ENCODE data around the gene ANO8. TPM values are rescaled to one million over a fixed set of nuclear protein-coding genes. Genes with fewer than 3 reads are reported as not detected.

The ANO8 gene
- total RNA-seq, 1 donor from 2014 or later = 9.6 TPM

DNA sequence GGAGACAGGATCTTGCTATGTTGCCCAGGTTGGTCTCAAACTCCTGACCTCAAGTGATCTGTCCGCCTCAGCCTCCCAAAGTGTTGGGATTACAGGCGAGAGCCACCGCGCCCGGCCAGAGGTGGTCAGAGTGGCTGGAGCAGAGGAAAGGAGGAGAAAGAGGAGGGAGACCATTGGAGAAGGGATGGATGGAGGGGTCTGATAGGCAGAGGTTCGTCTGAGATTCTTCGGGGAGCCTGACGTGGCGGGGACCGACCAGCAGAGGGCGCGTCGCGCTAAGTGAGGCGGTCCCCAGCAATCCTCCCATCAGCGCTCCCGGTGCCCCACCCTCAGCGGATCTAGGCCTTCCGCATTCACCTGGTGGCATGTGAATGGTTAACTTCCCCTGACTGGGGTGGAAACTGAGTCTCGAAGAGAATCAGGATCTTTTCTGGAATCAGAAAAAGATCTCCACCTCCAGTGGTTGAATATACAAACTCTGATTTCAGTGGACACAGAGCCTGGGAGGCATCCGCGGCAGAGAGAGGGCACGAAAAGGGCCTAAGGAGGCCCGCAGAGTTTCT lies 11.5 kb upstream of the ANO8 start:
- no peak for DNase-seq (ENCODE audit: extremely low read depth, low read depth, low spot score)

DNA sequence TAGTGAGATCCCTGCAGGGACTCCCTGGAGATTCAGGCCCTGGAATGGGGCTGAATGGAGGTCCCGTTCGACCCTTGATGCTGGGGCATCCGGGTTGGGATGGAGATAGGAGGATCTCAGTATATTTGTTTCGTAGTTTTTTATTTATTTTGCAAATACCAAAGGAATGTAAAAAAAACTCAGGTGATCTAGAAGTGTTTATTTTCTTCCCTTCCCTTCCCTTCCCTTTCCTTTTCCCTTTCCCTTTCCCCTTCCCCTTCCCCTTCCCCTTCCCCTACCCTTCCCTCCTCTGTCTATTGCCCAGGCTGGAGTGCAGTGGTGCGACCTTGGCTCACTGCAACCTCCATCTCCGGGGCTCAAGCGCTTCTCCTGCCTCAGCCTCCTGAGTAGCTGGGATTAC lies 7.2 kb upstream of the ANO8 start:
- DNase-seq (ENCODE audit: extremely low read depth, low read depth, low spot score) = no peak

DNA sequence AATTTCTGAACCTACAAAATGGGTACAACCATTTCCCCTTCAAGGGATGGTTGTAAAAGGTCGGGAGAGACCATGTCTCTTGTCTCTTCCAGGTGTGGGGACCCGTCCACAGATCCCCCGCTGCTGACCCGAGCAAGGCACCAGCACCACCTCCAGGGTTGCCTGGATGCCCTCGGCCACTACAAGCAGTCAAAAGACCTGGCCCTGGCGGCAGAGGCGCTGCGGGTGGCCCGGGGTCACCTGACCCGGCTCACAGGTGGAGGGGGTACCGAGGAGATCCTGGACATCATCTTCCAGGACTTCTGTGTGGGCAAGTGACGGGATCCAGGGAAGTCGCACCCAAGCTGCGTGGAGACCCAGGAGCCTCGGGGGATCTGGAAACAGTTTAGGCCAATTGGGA lies 6.7 kb upstream of the ANO8 start:
- DNase-seq (ENCODE audit: extremely low read depth, low read depth, low spot score) = no peak

DNA sequence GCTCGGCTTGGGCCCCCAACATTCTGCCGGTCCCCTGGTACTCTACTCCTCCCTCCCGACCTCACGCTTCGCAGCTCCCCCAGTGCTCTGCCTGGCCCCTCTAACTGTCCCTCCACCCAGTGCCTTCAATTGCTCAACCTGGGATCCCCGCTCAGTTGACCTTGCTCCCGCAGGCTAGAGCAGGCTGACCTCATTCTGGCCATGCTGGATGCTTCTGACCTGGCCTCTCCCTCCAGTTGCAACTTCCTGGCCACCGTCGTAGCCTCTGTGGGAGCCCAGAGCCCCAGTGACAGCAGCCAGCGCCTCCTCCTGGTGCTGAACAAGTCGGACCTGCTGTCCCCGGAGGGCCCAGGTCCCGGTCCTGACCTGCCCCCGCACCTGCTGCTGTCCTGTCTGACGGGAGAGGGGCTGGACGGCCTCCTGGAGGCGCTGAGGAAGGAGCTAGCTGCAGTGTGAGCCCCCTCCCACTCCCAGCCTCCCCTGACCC lies 6.3 kb upstream of the ANO8 start:
- DNase-seq (ENCODE audit: extremely low read depth, low read depth, low spot score) = no peak

DNA sequence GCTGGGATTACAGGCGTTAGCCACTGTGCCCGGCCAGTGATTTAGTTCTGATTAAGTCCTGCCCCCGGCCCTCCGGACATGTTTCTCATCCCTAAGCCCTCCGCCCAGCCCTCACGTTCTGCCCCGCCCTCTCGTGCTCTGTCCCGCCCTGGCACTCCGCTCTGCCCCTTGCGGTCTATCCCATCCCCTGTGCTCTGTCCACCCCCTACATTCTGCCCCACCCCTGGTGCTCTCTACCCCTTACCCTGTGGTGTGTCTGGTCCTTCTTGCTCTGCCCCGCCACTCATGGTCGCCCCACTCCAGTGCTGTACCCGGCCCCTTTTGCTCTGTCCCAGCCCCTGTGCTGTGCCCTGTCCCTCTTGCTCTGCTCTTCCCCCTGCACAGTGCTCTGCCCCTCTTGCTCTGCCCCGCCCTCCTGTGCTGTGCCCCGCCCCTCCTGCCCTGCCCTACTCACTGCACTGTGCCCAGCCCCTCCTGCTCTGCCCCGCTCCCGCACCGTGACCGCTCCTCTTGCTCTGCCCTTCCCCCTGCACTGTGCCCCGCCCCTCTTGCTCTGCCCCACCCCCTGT lies 5.7 kb upstream of the ANO8 start:
- no peak for DNase-seq (ENCODE audit: extremely low read depth, low read depth, low spot score)

DNA sequence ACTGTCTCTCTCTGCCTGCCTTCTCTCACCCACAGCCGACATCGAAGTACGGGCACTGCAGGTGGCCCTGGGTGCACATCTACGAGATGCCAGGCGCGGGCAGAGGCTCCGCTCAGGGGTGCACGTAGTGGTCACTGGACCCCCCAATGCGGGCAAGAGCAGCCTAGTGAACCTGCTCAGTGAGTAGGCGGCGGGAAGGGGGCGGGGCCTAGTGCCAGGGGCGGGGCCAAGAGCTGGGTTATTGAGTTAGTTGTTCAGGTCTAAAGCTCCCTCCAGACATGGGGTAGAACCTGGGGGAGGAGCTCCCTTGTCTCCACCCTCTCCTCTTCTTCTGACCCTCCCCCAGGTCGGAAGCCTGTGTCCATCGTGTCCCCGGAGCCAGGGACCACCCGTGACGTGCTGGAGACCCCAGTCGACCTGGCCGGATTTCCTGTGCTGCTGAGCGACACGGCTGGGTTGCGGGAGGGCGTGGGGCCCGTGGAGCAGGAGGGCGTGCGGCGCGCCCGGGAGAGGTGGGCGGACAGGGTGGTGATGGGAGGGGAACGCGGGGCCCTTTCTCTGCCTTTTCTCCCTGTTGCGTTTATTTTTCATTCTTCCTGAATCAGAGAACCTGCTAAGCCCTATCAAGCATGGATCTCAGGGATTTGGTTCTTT lies 4.6 kb upstream of the ANO8 start:
- no peak for DNase-seq (ENCODE audit: extremely low read depth, low read depth, low spot score)

DNA sequence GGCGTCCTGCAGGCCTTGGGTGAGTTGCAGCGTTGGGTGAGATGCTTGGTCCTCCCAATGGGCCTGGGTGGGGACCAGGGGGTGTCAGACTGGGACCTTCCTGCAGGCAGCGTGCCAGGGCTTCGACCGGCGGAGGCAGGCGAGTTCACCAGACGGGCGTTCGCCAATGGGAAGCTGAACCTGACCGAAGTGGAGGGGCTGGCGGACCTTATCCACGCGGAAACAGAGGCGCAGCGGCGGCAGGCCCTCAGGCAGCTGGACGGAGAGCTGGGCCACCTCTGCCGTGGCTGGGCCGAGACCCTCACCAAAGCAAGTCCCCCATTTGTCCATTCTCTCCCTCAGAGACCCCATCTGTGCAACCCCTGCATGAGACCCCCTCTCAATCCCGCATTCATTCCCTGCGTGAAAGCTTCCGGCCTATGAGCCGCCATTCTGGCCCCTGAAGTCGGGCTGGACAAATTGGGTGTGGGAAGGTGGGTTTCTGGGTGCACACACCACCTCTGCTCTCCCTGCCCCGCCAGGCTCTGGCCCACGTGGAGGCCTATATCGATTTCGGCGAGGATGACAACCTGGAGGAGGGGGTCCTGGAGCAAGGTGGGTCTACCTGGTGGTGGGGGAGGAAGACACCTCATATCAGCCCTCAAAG lies 3.9 kb upstream of the ANO8 start:
- DNase-seq (ENCODE audit: extremely low read depth, low read depth, low spot score) = no peak

DNA sequence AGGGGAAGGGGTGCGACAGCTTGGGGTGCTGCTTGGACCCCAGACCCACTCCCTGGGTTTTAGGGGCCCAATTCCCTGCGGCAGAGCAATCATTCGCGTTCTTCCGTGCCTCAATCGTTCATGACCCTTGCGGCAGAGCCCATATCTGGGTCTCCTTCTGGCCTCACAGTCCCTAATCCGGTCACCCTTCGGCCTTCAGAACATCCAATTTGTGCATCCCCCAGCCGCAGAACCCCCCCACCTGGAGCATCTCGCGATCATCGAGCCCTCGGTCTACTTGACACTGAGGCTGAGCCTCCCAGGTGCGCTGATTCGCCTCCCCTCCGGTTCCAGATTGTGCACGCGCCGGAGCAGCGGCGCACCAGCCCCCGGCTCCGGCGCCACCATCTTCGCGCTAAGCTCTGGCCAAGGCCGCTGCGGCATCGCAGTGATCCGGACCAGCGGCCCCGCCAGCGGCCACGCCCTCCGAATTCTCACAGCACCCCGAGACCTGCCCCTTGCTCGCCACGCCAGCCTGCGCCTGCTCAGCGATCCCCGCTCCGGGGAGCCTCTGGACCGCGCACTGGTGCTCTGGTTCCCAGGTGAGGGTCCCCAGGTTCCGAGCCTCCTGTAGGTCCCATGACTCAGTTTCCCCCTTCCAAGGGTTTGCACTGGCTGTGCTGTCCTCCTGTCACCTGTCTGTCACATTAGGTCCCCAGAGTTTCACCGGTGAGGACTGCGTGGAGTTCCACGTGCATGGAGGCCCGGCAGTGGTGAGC lies 3.2 kb upstream of the ANO8 start:
- no peak for DNase-seq (ENCODE audit: extremely low read depth, low read depth, low spot score)

DNA sequence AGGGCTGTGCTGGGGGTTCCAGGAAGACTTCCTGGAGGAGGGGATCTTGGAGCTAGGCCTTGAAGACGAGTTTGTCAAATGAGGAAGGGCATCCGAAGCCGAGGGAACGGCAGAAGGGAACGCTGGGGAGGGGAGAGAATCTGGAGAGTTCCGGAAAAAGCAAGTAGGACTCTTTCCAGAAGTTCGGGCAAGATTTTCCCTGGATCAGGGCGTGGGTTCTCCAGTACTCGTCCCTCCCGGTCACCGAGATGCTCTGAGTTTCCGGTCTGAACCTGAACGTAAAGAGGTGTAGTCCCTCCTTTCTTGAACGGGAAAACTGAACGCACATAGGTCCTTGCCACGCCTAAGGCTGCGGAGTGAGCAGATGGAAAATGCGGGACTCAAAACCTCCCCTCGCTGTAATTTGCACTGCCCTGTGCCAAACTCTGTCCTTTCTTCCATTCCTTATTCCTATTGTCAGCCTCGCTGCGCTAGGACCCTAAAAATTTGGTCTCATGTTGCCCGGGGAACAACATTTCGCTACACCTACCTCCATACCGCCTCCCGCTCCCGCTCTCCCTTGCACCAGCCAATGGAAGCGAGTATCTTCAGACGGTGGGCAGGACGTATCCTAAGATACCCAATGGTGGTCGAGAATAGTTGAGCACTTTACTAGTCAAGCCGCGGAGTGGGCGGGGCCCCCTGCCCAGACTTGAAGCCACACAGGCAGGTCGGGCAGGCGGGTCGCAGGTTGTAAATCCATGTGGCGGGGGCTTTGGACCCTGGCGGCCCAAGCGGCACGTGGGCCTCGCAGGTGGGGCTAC lies 2.4 kb upstream of the ANO8 start, which contains the start of gene GTPBP3:
Gene GTPBP3 (plus strand): TSS at position 682 of the 803 bp plus-strand sequence. CDS start 59 bp downstream, at position 741.
- peak; percentile 97 for DNase-seq (ENCODE audit: extremely low read depth, low read depth, low spot score)

DNA sequence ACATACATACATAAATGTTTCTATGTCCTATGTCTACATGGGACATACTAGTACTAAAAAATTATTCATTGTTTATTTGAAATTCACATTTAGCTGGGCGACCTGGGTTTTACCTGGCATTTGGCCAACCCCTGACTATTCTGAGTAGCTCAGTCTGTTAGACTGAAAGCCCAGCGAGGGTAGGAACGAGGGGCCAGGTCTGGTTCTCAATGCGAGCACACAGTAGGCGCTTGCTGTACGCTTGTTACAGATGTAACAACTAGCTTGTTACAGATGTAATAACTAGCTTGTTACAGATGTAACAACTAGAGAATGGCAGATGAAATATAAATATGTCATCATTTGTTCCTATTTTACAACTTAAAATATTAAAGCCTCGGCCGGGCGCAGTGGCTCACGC lies 920 bp upstream of the ANO8 start:
- DNase-seq (ENCODE audit: extremely low read depth, low read depth, low spot score) = no peak

DNA sequence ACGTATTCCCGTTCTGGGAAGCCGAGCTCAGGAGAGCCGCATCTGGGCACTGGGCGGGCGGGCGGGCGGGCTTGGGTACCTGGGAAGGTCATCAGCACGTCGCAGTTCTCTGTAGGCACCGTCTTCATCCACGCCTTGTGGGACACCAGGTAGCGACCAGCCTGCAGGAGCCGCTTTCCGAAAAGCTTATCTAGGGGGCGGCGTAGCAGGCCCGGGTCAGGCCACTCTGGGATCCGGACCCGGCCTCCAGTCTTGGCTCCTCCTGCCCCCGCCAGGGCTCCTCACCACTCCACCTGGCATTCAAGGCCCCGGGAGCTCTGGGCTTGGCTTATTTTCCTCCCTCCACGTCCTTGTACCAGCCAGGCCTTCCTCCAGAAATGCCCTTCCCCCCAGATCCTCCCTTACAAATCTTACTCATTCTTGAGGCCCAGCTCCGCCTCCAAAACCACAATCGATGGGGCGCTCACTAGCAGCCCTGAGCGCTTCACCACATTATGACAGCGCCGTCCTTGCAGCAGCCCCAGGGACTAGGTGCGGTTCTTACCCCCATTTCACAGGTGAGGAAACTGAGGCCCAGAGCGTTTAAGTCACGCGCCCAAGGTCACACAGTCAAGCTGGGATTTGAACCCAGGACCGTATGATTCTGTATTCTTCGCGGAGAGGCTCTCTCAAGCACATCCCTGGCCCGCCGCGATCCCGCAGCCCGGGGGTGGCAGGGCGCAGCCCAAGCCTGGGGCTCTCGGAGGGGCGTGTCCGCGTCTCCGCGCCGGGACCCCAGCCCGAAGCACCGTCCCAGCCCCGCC lies 843 bp downstream of the ANO8 start:
- DNase-seq (ENCODE audit: extremely low read depth, low read depth, low spot score) = no peak

DNA sequence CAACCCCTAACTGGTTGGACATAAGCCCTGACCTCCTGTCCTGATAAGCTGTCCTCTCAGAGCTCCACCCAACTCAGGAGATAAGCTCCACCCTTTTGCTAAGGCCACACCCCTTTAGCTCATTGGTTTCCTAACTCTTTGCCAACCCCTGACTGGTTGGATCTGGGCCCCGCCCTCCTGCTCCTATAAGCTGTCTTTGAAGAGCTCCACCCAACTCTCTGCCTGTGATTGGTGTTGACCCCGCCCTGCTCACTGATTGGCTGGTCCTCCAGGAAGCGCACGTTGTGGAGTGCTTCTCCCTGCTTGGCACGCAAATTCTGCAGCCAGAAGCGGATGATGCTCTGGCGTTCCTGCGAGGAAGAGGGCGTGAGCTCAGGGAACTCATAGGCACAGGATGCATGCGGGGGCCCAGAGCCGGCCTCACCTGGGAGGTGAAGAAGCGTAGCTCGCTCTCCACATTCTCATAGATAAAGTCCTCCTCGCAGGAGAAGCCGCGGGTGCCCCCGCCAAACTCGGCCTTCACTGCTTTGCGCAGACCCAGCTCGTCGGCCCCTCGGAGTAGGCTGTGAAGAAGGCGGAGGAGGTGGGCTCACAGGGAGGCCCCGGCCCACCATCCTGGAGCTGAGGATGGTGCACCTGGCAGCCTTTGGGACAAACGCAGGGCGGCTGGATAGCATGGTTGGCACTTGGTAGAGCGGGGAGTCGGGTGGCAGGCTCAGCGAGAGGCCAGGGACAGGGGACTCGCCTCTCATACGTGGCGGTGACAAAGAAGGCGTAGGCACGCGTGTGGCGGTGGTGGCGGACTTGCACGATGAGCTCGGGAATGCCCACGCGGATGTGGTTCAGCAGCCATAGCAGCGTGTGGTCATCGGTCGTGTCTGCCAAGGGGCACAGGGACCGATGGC lies 1.7 kb downstream of the ANO8 start:
- DNase-seq (ENCODE audit: extremely low read depth, low read depth, low spot score) = no peak

DNA sequence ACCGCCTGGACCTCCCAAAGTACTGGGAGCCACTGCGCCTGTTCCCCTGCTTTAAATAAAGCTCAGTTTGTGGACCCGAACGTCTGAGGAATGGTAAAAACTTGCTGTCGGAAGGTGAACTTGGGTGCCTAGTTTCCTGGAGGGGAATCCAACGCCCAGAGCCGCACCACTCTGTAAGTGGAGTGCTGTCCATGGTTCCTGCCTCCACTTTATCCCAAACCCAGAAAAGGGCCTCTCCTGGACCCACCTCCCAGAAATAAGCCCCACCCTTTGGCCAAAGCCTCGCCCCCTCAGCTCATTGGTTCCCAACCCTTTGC lies 2.3 kb downstream of the ANO8 start:
- no peak for DNase-seq (ENCODE audit: extremely low read depth, low read depth, low spot score)

DNA sequence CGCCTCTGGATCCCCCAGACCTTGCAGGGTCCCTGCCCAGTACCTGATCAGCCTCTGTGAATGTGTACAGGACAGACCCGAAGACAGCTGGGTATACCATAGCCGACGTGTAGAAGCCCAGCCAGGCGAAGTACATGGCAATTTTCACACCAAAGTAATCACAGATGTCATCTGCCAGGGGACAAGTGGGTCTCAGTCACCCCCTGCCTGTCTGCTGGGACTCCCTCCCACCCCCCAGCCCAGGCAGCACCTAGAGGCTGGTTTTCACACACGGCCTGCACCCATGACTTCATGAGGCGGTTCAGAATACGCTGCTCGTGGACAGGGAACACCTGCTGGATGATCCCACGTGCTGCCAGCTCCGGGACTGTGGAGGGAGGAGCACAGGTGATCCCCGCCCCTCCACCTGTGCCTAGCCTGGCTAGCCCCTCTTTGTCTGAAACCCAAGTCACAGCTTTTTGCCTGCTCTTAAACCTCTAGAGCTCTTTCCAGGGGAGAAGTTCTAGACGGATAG lies 3.6 kb downstream of the ANO8 start:
- no peak for DNase-seq (ENCODE audit: extremely low read depth, low read depth, low spot score)

DNA sequence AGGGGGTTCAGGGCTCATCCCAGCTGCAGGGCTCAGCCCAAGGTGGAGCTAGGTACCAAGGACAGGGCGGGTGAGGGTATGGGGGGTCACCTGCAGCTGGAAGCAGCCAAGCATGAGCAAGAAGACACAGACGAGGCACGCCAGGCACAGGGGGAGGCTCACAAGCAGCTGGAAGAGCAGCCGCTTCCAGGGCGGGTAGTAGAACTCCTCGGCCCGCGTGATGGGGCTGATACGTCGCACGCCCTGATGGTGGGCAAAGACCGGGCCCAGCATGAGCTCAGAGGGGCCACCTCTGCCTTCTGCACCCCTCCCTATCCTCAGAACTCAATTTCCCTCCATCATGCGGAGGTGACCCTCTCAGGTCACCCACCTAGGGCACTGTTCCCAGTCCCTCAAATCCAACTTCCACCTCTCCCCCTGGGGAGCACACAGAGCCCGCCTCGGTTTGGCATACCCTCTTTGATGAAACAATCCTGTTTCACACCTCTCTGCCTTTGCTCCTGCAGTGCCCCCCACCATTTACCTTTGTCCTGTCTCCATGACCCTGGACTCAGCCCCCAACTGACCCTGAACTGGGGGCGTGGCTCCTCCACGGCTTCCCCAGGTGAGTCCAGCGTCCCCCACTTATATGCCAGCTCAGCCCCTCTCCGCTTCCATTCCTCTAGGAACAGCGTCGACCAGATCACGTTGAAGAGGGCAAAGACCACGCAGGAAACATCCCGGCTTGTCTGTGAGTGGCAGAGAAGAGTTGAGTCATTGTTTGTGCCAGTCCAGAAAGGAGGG lies 4.2 kb downstream of the ANO8 start:
- DNase-seq (ENCODE audit: extremely low read depth, low read depth, low spot score) = no peak

DNA sequence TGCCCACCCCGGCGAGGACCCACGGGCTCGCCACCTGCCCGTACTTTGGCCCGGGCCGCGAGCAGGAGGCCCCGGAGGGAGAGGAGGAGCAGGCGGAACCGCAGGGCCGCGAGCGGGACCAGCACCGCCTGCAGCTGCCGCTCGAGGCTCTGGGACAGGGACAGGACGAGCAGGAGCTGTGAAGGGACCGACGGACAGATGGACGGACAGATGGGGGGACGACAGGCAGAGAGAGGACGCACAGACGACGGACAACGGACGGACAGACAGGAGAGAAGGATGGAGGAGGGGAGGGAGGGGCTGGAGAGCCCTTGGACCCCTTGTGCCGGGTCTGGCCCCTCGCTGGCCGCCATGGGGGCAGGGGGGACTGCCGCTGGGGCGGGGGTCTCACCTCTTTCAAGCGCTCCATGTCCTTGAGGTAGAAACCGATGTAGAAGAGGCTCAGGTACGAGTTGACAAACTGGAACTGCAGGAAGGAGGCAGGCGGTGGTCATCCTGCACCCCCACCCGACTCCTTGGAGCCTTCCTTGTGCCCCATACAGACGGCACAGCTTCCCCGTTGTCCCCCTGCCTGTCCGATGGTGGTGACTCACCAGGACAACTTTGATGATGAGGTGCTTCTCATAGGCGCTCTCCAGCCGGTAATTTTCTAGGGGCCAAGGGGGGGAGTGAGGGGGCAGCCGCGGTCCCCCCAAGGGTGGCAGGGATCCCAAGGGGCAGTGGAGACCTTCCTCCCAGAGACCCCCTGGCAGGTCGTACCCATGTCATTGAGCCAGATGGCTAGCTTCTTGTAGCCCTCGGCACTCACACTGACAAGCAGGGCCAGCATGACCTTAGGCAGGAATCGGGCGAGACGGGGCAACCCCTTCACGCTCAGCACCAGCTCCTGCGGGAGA lies 5.0 kb downstream of the ANO8 start:
- no peak for DNase-seq (ENCODE audit: extremely low read depth, low read depth, low spot score)

Measured in glomerular endothelial cell (primary cell).